GM19397 (cell line): ENCODE results near the gene FAT2.
"Not testable (repeated sequence)": the region's sequence is repeated elsewhere in the genome, so short reads cannot be mapped to it uniquely, and the experiment has no call there.

ENCODE experiments used
- ATAC-seq: cut with Tn5 transposase; IDR thresholded peaks from one replicate; pipeline ENCODE4 v1.9.1; 2021; ENCODE audit warnings: mild to moderate bottlenecking, moderate library complexity; ENCODE audit not compliant: unreplicated experiment

Gene FAT2

GRCh38 chr5:151581812-151582583 is 9.1 kb downstream of the FAT2 start:
- ATAC-seq: no peak

GRCh38 chr5:151581347-151581746 is 9.8 kb downstream of the FAT2 start:
- ATAC-seq: no peak

- no peak for ATAC-seq
Measured at GRCh38 chr5:151580858-151581257, 10.3 kb downstream of the FAT2 start.

- no peak for ATAC-seq
Measured at GRCh38 chr5:151580239-151580638, 10.9 kb downstream of the FAT2 start.

- ATAC-seq: not testable (repeated sequence)
Measured at GRCh38 chr5:151579146-151579545, 12.0 kb downstream of the FAT2 start.

- no peak for ATAC-seq
Measured at GRCh38 chr5:151578326-151579025, 12.7 kb downstream of the FAT2 start.

GRCh38 chr5:151577566-151577965 is 13.6 kb downstream of the FAT2 start:
- ATAC-seq: no peak

GRCh38 chr5:151574444-151574996 is 16.6 kb downstream of the FAT2 start:
- no peak for ATAC-seq

GRCh38 chr5:151572657-151573368 is 18.3 kb downstream of the FAT2 start:
- no peak for ATAC-seq

- ATAC-seq: no peak
Measured at GRCh38 chr5:151571270-151572173, 19.6 kb downstream of the FAT2 start.

- no peak for ATAC-seq
Measured at GRCh38 chr5:151570512-151571269, 20.4 kb downstream of the FAT2 start.

- ATAC-seq: no peak
Measured at GRCh38 chr5:151570058-151570457, 21.1 kb downstream of the FAT2 start.

GRCh38 chr5:151569132-151570046 is 21.7 kb downstream of the FAT2 start:
- no peak for ATAC-seq

- no peak for ATAC-seq
Measured at GRCh38 chr5:151568036-151568435, 23.1 kb downstream of the FAT2 start.

- ATAC-seq: no peak
Measured at GRCh38 chr5:151565971-151566370, 25.2 kb downstream of the FAT2 start.

GRCh38 chr5:151562019-151562707 is 29.0 kb downstream of the FAT2 start:
- ATAC-seq: no peak

GRCh38 chr5:151557951-151558350 is 33.2 kb downstream of the FAT2 start:
- no peak for ATAC-seq

- no peak for ATAC-seq
Measured at GRCh38 chr5:151557466-151557865, 33.7 kb downstream of the FAT2 start.
